GM10248 (cell line): ENCODE results near the gene PHLDB3.
"Not testable (repeated sequence)": the region's sequence is repeated elsewhere in the genome, so short reads cannot be mapped to it uniquely, and the experiment has no call there.

ENCODE experiments used
- CTCF ChIA-PET: fragments of 300-600 bp; sonication (Branson Sonifier 250); formaldehyde crosslinking; extraction: SDS; loops from one replicate; lab custom pipeline; 2021; ENCODE audit warnings: antibody characterized with exemption; lab: Yijun Ruan, JAX
- POLR2A ChIA-PET: fragments of 350-650 bp; sonication (Branson Sonifier 250); formaldehyde crosslinking; extraction: SDS; loops from one replicate; lab custom pipeline; 2020; ENCODE audit warnings: antibody characterized with exemption; lab: Yijun Ruan, JAX
- DNase-seq: peaks from one replicate; pipeline ENCODE4 v3.0.0; 2012; ENCODE audit errors: extremely low spot score
- CTCF ChIP-seq: IDR thresholded peaks from 2 replicates; pipeline ENCODE4 v1.5.1; 2012; ENCODE audit warnings: mild to moderate bottlenecking, low read depth; ENCODE audit errors: extremely low read depth, missing control alignments, control extremely low read depth

PHLDB3 gene

GRCh38 chr19:43445426-43445825 lies 59.1 kb downstream of the PHLDB3 start:
- CTCF ChIA-PET: interaction anchor here (1.1 to 7.2 kb wide), 9 partner anchors 11 to 149 kb away, joined by 3 to 340 read pairs (median 8); partner anchors contain the start of genes IRGQ, LYPD3, PHLDB3 and ZNF576
- no peak for TF ChIP-seq CTCF
- no peak for DNase-seq
- POLR2A ChIA-PET: no interaction called here

- ChIA-PET POLR2A (no interaction called here), CTCF (interaction anchor here (1.1 to 7.2 kb wide), 7 partner anchors 10 to 76 kb away, joined by 3 to 340 read pairs (median 6); partner anchors contain the start of genes LYPD3 and PHLDB3)
- no peak for TF ChIP-seq CTCF
- no peak for DNase-seq
Observed at GRCh38 chr19:43444531-43445287, 59.8 kb downstream of the PHLDB3 start.

- CTCF ChIA-PET: interaction anchor here (1.1 to 7.2 kb wide), 7 partner anchors 10 to 77 kb away, joined by 3 to 340 read pairs (median 6); partner anchors contain the start of genes LYPD3 and PHLDB3
- POLR2A ChIA-PET, DNase-seq: not testable (repeated sequence)
Observed at GRCh38 chr19:43444091-43444490, 60.5 kb downstream of the PHLDB3 start.

GRCh38 chr19:43441716-43442115 lies 62.8 kb downstream of the PHLDB3 start:
- no peak for DNase-seq
- no peak for TF ChIP-seq CTCF
- ChIA-PET POLR2A (no interaction called here), CTCF (interaction anchor here (1.2 to 12.2 kb wide), 2 partner anchors 9 to 80 kb away, joined by 3 to 138 read pairs; no protein-coding TSS in a partner anchor)

GRCh38 chr19:43439709-43440063 lies 64.9 kb downstream of the PHLDB3 start:
- no peak for TF ChIP-seq CTCF
- no peak for DNase-seq
- ChIA-PET CTCF (interaction anchor here (1.3 to 12.2 kb wide), 4 partner anchors 8 to 82 kb away, joined by 3 to 138 read pairs (median 38); no protein-coding TSS in a partner anchor), POLR2A (no interaction called here)

GRCh38 chr19:43439032-43439708 lies 65.4 kb downstream of the PHLDB3 start:
- DNase-seq: no peak

More at GRCh38 chr19:43439032-43439708, 65.4 kb downstream of the PHLDB3 start:
- ChIA-PET CTCF (interaction anchor here (1.2 to 12.2 kb wide), 5 partner anchors 9 to 83 kb away, joined by 3 to 138 read pairs (median 4); no protein-coding TSS in a partner anchor), POLR2A (no interaction called here)
- TF ChIP-seq CTCF: no peak
